ENCODE results near the gene NAA80. TPM values are rescaled to one million over a fixed set of nuclear protein-coding genes. Genes with fewer than 3 reads are reported as not detected.
A peak's percentile ranks its signal among the peaks of the same experiment; 100 is the strongest.

NAA80 gene
- total RNA-seq, 4 donors from 2014 or later = 12.5 to 22.1 (median 14.8) TPM

DNA sequence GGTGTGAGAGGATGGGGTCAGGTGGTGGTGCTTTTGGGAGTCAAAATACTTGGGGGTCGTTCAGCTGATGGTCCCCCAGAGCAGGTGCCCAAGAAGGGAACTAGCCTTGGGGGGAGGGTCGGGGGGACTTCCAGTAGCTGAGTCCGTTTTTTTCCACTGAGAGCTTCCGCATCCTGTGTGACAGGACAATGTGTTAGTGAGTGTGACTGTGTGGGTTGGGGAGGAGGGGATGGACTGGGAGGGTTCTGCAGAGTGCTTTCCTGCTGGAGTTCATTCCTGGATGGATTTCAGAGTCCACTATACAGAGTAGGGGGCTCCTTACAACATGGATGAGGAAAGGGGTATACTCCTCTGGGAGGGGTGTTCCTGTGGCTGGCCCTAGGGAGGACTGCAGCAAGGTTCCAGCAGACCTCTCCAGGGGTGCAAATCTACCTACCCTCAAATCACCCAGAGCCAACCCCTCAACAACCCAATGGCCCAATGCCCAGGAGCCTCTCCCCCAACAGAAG lies 23.9 kb upstream of the NAA80 start:
- peaks cover 0 to 30% of the 10 kb centered on the region in 2 donors for H3K36me3 ChIP-seq
- H3K27ac ChIP-seq = peak overlapping the region; percentile 93 to 96 (median 95)
- TF ChIP-seq, protein P1, sequence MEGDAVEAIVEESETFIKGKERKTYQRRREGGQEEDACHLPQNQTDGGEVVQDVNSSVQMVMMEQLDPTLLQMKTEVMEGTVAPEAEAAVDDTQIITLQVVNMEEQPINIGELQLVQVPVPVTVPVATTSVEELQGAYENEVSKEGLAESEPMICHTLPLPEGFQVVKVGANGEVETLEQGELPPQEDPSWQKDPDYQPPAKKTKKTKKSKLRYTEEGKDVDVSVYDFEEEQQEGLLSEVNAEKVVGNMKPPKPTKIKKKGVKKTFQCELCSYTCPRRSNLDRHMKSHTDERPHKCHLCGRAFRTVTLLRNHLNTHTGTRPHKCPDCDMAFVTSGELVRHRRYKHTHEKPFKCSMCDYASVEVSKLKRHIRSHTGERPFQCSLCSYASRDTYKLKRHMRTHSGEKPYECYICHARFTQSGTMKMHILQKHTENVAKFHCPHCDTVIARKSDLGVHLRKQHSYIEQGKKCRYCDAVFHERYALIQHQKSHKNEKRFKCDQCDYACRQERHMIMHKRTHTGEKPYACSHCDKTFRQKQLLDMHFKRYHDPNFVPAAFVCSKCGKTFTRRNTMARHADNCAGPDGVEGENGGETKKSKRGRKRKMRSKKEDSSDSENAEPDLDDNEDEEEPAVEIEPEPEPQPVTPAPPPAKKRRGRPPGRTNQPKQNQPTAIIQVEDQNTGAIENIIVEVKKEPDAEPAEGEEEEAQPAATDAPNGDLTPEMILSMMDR (IDR thresholded peaks at IDR 0.05 in 4 of 5, conservative IDR thresholded peaks at IDR 0.05 in 1 of 5) = no peak
- TF ChIP-seq POLR2A (IDR thresholded peaks at IDR 0.05) = no peak
- intact Hi-C loops (cut with DNase I; ENCODE audit: low total_unique reads) = no loop called here
- peaks cover 50 to 53% of the 10 kb centered on the region in 2 donors for H3K4me1 ChIP-seq
- no peaks in the 10 kb centered on the region for H3K27me3 ChIP-seq
- DNase-seq (no peak), ATAC-seq (no peak)
- H3K4me3 ChIP-seq = peak overlapping the region in 3 of 4 donors; percentile 72 to 80 (median 78)
- in situ Hi-C loops (cut with MboI; ENCODE audit: low sequenced_read_pairs in 4 of 4) = no loop called here
- H3K9me3 ChIP-seq = no peaks in the 10 kb centered on the region

DNA sequence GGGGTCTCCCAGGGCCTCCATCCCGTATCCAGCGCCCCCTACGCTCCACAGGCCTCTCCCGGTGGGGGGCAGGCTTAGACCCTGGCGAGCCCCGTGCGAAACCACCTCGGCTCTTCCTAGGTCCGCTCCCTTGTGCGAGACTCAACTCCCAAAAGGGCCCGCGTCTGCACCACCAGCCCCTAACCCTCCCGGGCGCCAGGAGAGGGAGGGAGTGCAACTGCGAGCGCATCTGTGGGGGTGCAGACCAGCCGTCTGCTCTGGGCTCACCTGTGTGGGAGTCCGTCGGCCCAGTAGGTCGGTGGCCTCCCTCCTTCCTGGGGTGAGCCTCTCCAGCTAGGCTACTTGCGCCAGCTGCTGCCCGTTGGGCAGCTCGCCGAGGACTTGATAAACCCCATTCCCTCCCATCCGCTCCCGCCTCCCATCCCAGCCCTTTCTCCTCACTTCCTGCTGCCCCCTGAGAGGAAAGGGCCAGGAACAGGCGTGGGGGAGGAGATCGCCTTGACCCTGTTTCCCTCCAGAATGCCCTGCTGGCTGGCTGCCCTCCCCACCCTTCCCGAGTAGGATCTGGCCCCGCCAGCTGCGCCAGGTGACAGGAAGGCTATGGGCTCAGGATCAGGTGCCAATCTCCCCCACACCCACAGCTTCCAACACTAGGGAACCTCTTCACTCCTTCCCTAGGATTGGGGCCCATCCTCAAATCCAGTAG lies 23.3 kb upstream of the NAA80 start, which contains the start of gene HYAL2:
Gene HYAL2 (minus strand): TSS at position 360 of the 706 bp plus-strand sequence. CDS start 2,256 bp downstream, outside the sequence.
- H3K36me3 ChIP-seq = peaks cover 0 to 33% of the 10 kb centered on the region in 2 donors
- peaks cover 56 to 57% of the 10 kb centered on the region in 2 donors for H3K4me1 ChIP-seq
- no peak for ATAC-seq
- intact Hi-C loops (cut with DNase I; ENCODE audit: low total_unique reads) = no loop called here
- DNase-seq = no peak
- peak within 1 kb of the TSS; percentile 93 to 96 (median 95) for H3K27ac ChIP-seq
- in situ Hi-C loops (cut with MboI; ENCODE audit: low sequenced_read_pairs in 4 of 4) = no loop called here
- no peaks in the 10 kb centered on the region for H3K9me3 ChIP-seq
- H3K27me3 ChIP-seq = no peaks in the 10 kb centered on the region
- peak within 1 kb of the TSS; percentile 72 to 85 (median 79) for H3K4me3 ChIP-seq
- TF ChIP-seq POLR2A (IDR thresholded peaks at IDR 0.05) = peak in 1 of 2 donors; percentile 27
- TF ChIP-seq, protein P1 (IDR thresholded peaks at IDR 0.05 in 4 of 5, conservative IDR thresholded peaks at IDR 0.05 in 1 of 5) = no peak

DNA sequence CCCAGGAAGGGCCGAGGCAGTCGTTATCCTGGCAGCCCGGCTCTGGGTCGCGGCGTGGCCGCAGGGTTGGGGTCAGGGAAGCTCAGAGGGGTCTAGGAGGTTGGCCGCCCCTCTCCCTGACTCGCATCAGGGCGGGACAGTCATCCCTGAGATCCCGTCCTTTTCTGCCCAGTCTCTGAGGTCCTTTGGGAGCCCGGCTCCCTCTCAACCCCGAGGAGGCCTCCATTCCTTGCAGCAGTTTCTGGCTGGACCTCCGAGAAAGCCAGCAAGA lies 22.8 kb upstream of the NAA80 start:
- intact Hi-C loops (cut with DNase I; ENCODE audit: low total_unique reads) = no loop called here

DNA sequence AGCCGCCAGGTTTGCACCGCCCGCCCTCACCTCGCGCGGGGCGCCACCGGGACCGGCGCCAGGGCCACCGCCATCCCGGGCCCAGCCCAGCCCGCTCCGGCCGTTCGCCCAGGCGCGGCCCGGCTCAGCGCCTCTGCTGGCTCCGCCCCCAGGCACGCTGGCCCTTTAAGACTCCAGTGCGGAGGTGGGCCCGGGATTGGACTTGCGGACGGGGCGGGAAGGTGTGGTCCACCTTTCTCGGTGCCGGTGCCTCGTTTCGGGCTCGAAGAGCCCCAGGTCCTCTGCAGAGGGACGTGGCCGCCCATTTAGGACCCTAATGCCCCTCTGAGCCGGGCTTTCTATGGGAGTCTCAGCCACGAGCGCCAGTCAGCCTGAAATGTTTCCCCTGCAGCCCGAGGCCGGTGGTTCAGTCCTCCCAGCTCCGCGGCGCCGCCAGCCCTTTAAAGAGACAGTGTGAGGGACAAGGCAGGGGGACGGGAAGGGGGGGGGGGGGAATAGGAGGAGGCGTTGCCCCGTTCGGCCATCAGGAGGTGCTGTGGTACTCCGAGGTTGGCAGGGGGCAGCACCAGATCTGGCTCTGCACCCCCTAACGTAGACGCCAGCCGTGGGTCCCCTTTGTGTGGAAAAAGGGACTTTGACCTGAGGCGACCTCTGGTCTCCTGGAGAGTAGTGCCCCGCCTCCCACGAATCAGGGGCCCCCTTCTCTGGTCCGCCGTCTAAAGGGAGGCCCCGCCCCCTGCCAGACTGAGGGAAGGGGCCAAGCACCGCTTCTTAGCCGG lies 22.3 kb upstream of the NAA80 start:
- in situ Hi-C loops (cut with MboI; ENCODE audit: low sequenced_read_pairs in 4 of 4) = no loop called here
- Histone ChIP-seq H3K4me1 (peaks cover 54 to 56% of the 10 kb centered on the region in 2 donors), H3K9me3 (no peaks in the 10 kb centered on the region), H3K36me3 (peaks cover 0 to 32% of the 10 kb centered on the region in 2 donors), H3K4me3 (peak overlapping the region; percentile 72 to 85 (median 79)), H3K27ac (peak overlapping the region; percentile 93 to 96 (median 95)), H3K27me3 (no peaks in the 10 kb centered on the region)
- TF ChIP-seq, protein P1 (IDR thresholded peaks at IDR 0.05 in 4 of 5, conservative IDR thresholded peaks at IDR 0.05 in 1 of 5) = peak; percentile 44 to 71 (median 59)
- TF ChIP-seq POLR2A (IDR thresholded peaks at IDR 0.05) = peak in 1 of 2 donors; percentile 75
- DNase-seq (peak; percentile 82 to 88), ATAC-seq (peak; percentile 88)
- intact Hi-C loops (cut with DNase I; ENCODE audit: low total_unique reads) = loop anchor here (1.0 to 2.0 kb wide), 2 partner anchors 16 to 21 kb away; no protein-coding TSS in a partner anchor

More for the DNA sequence above, 22.8 kb upstream of the NAA80 start:
- H3K36me3 ChIP-seq = peaks cover 0 to 33% of the 10 kb centered on the region in 2 donors
- no peak for TF ChIP-seq POLR2A (IDR thresholded peaks at IDR 0.05)
- TF ChIP-seq, protein P1 (IDR thresholded peaks at IDR 0.05 in 4 of 5, conservative IDR thresholded peaks at IDR 0.05 in 1 of 5) = no peak
- peaks cover 56 to 57% of the 10 kb centered on the region in 2 donors for H3K4me1 ChIP-seq
- no peaks in the 10 kb centered on the region for H3K9me3 ChIP-seq
- H3K4me3 ChIP-seq = peak overlapping the region; percentile 72 to 85 (median 79)
- in situ Hi-C loops (cut with MboI; ENCODE audit: low sequenced_read_pairs in 4 of 4) = no loop called here
- DNase-seq = no peak
- H3K27ac ChIP-seq = peak overlapping the region; percentile 93 to 96 (median 95)
- no peak for ATAC-seq
- no peaks in the 10 kb centered on the region for H3K27me3 ChIP-seq
